ENCODE results near the gene STAB2.

The STAB2 gene

GRCh38 chr12:103705098-103705497, 118.0 kb downstream of the STAB2 start:
- Mint-ChIP-seq H3K4me3 (no peak overlapping the region), H3K9me3 (peaks cover 0 to 1% of the 10 kb centered on the region in 2 donors), H3K27ac (no peak overlapping the region), H3K36me3 (no peaks in the 10 kb centered on the region), H3K27me3 (peaks cover 25 to 34% of the 10 kb centered on the region in 2 donors), H3K4me1 (no peaks in the 10 kb centered on the region)
- DNase-seq (no peak), ATAC-seq (replicated peaks) (no peak)

- DNase-seq = no peak
- Mint-ChIP-seq H3K9me3 (peaks cover 0 to 1% of the 10 kb centered on the region in 2 donors), H3K27me3 (peaks cover 25 to 36% of the 10 kb centered on the region in 2 donors), H3K36me3 (no peaks in the 10 kb centered on the region), H3K27ac (no peak overlapping the region), H3K4me1 (no peaks in the 10 kb centered on the region), H3K4me3 (no peak overlapping the region)
- ATAC-seq (replicated peaks) = no peak
Measured at GRCh38 chr12:103705927-103706326, 118.9 kb downstream of the STAB2 start.

- Mint-ChIP-seq H3K36me3 (no peaks in the 10 kb centered on the region), H3K27ac (no peak overlapping the region), H3K4me1 (no peaks in the 10 kb centered on the region), H3K27me3 (peaks cover 29 to 36% of the 10 kb centered on the region in 2 donors), H3K9me3 (peaks cover 0 to 1% of the 10 kb centered on the region in 2 donors), H3K4me3 (no peak overlapping the region)
- no peak for ATAC-seq (replicated peaks)
- DNase-seq = no peak
Measured at GRCh38 chr12:103707446-103707845, 120.4 kb downstream of the STAB2 start.

- H3K4me3 Mint-ChIP-seq = no peak overlapping the region
- DNase-seq = no peak
- H3K27me3 Mint-ChIP-seq = peaks cover 25 to 27% of the 10 kb centered on the region in 2 donors
- no peak for ATAC-seq (replicated peaks)
- H3K27ac Mint-ChIP-seq = no peak overlapping the region
- H3K36me3 Mint-ChIP-seq = no peaks in the 10 kb centered on the region
- no peaks in the 10 kb centered on the region for H3K9me3 Mint-ChIP-seq
- H3K4me1 Mint-ChIP-seq = no peaks in the 10 kb centered on the region
Measured at GRCh38 chr12:103710544-103710943, 123.5 kb downstream of the STAB2 start.

GRCh38 chr12:103712216-103712615, 125.1 kb downstream of the STAB2 start:
- H3K9me3 Mint-ChIP-seq = no peaks in the 10 kb centered on the region

GRCh38 chr12:103715494-103715893, 128.4 kb downstream of the STAB2 start:
- Mint-ChIP-seq H3K9me3 (no peaks in the 10 kb centered on the region), H3K27ac (no peak overlapping the region), H3K4me3 (no peak overlapping the region), H3K4me1 (no peaks in the 10 kb centered on the region), H3K27me3 (peaks cover 5 to 8% of the 10 kb centered on the region in 2 donors), H3K36me3 (no peaks in the 10 kb centered on the region)
- ATAC-seq (replicated peaks) (no peak), DNase-seq (no peak)

More at GRCh38 chr12:103712216-103712615, 125.1 kb downstream of the STAB2 start:
- Mint-ChIP-seq H3K4me1 (no peaks in the 10 kb centered on the region), H3K36me3 (no peaks in the 10 kb centered on the region), H3K27ac (no peak overlapping the region), H3K4me3 (no peak overlapping the region), H3K27me3 (peaks cover 16 to 19% of the 10 kb centered on the region in 2 donors)
- DNase-seq = no peak
- no peak for ATAC-seq (replicated peaks)

- Mint-ChIP-seq H3K4me3 (no peak overlapping the region), H3K27me3 (peaks cover 5 to 8% of the 10 kb centered on the region in 2 donors)
- ATAC-seq (replicated peaks) = peak in 1 of 2 donors; percentile 67
Measured at GRCh38 chr12:103716517-103717196, 129.6 kb downstream of the STAB2 start.

GRCh38 chr12:103725398-103725797, 138.3 kb downstream of the STAB2 start:
- ATAC-seq (replicated peaks) (no peak), DNase-seq (no peak)
- no peaks in the 10 kb centered on the region for H3K27me3 Mint-ChIP-seq
- H3K4me3 Mint-ChIP-seq = no peak overlapping the region
- no peak overlapping the region for H3K27ac Mint-ChIP-seq
- no peaks in the 10 kb centered on the region for H3K36me3 Mint-ChIP-seq
- no peaks in the 10 kb centered on the region for H3K9me3 Mint-ChIP-seq
- H3K4me1 Mint-ChIP-seq = no peaks in the 10 kb centered on the region

More at GRCh38 chr12:103716517-103717196, 129.6 kb downstream of the STAB2 start:
- no peak for DNase-seq
- no peak overlapping the region for H3K27ac Mint-ChIP-seq
- no peaks in the 10 kb centered on the region for H3K4me1 Mint-ChIP-seq
- no peaks in the 10 kb centered on the region for H3K9me3 Mint-ChIP-seq
- H3K36me3 Mint-ChIP-seq = no peaks in the 10 kb centered on the region

GRCh38 chr12:103727638-103728037, 140.6 kb downstream of the STAB2 start:
- ATAC-seq (replicated peaks) (no peak), DNase-seq (no peak)
- no peak overlapping the region for H3K27ac Mint-ChIP-seq
- H3K4me3 Mint-ChIP-seq = no peak overlapping the region
- peaks cover 5 to 6% of the 10 kb centered on the region in 2 donors for H3K9me3 Mint-ChIP-seq
- peaks cover 0 to 3% of the 10 kb centered on the region in 2 donors for H3K36me3 Mint-ChIP-seq
- H3K4me1 Mint-ChIP-seq = no peaks in the 10 kb centered on the region
- peaks cover 0 to 6% of the 10 kb centered on the region in 2 donors for H3K27me3 Mint-ChIP-seq

GRCh38 chr12:103728323-103728722, 141.2 kb downstream of the STAB2 start:
- DNase-seq (no peak), ATAC-seq (replicated peaks) (no peak)
- peaks cover 0 to 6% of the 10 kb centered on the region in 2 donors for H3K27me3 Mint-ChIP-seq
- no peak overlapping the region for H3K27ac Mint-ChIP-seq
- H3K4me3 Mint-ChIP-seq = no peak overlapping the region
- peaks cover 5 to 6% of the 10 kb centered on the region in 2 donors for H3K9me3 Mint-ChIP-seq
- no peaks in the 10 kb centered on the region for H3K4me1 Mint-ChIP-seq
- H3K36me3 Mint-ChIP-seq = peaks cover 0 to 3% of the 10 kb centered on the region in 2 donors

GRCh38 chr12:103729499-103729898, 142.4 kb downstream of the STAB2 start:
- Mint-ChIP-seq H3K36me3 (peaks cover 0 to 3% of the 10 kb centered on the region in 2 donors), H3K4me1 (no peaks in the 10 kb centered on the region), H3K27me3 (peaks cover 0 to 6% of the 10 kb centered on the region in 2 donors), H3K4me3 (no peak overlapping the region), H3K9me3 (peaks cover 5 to 6% of the 10 kb centered on the region in 2 donors), H3K27ac (no peak overlapping the region)
- ATAC-seq (replicated peaks) (no peak), DNase-seq (no peak)

GRCh38 chr12:103731539-103731938, 144.5 kb downstream of the STAB2 start:
- peaks cover 0 to 3% of the 10 kb centered on the region in 2 donors for H3K36me3 Mint-ChIP-seq
- no peak for DNase-seq
- H3K27ac Mint-ChIP-seq = no peak overlapping the region
- H3K4me3 Mint-ChIP-seq = no peak overlapping the region
- H3K9me3 Mint-ChIP-seq = peaks cover 5 to 6% of the 10 kb centered on the region in 2 donors
- no peaks in the 10 kb centered on the region for H3K4me1 Mint-ChIP-seq
- peaks cover 0 to 11% of the 10 kb centered on the region in 2 donors for H3K27me3 Mint-ChIP-seq
- no peak for ATAC-seq (replicated peaks)

GRCh38 chr12:103734863-103735262, 147.8 kb downstream of the STAB2 start:
- ATAC-seq (replicated peaks) = no peak
- Mint-ChIP-seq H3K27me3 (peaks cover 4 to 11% of the 10 kb centered on the region in 2 donors), H3K9me3 (peaks cover 5 to 6% of the 10 kb centered on the region in 2 donors), H3K27ac (no peak overlapping the region), H3K4me3 (no peak overlapping the region), H3K4me1 (no peaks in the 10 kb centered on the region), H3K36me3 (peaks cover 0 to 3% of the 10 kb centered on the region in 2 donors)
- DNase-seq = no peak

GRCh38 chr12:103735291-103735690, 148.2 kb downstream of the STAB2 start:
- no peaks in the 10 kb centered on the region for H3K4me1 Mint-ChIP-seq
- no peak overlapping the region for H3K27ac Mint-ChIP-seq
- DNase-seq (no peak), ATAC-seq (replicated peaks) (no peak)
- H3K4me3 Mint-ChIP-seq = no peak overlapping the region
- peaks cover 0 to 3% of the 10 kb centered on the region in 2 donors for H3K36me3 Mint-ChIP-seq
- peaks cover 4 to 12% of the 10 kb centered on the region in 2 donors for H3K27me3 Mint-ChIP-seq
- H3K9me3 Mint-ChIP-seq = peaks cover 5 to 6% of the 10 kb centered on the region in 2 donors

- Mint-ChIP-seq H3K36me3 (peaks cover 0 to 2% of the 10 kb centered on the region in 2 donors), H3K9me3 (peaks cover 2% of the 10 kb centered on the region in 2 donors), H3K4me1 (no peaks in the 10 kb centered on the region), H3K4me3 (no peak overlapping the region), H3K27me3 (peaks cover 9 to 20% of the 10 kb centered on the region in 2 donors), H3K27ac (no peak overlapping the region)
- no peak for ATAC-seq (replicated peaks)
- DNase-seq = no peak
Measured at GRCh38 chr12:103736572-103736971, 149.5 kb downstream of the STAB2 start.
